ENCODE data around the gene C10orf71.

The C10orf71 gene

DNA sequence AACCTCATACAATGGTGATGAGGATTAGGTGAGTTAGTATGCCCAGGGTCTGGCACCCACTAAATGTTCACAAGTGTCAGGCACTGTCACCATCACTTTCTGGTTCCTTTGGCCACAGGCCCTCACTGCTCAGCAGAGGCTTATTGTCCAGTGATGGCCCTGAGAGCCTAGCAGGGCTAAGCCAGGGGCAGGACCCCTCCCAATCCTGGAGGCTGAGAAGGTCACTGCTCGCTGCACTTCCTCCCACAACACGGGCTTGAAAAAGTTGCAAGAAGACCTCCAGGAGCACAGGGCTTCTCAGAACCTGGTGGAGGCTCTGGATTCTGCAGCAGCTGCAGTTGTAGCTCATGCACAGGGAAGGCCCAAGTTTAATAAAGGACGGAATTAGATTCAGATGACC, 48.9 kb downstream of the C10orf71 start:
- no peak for DNase-seq

DNA sequence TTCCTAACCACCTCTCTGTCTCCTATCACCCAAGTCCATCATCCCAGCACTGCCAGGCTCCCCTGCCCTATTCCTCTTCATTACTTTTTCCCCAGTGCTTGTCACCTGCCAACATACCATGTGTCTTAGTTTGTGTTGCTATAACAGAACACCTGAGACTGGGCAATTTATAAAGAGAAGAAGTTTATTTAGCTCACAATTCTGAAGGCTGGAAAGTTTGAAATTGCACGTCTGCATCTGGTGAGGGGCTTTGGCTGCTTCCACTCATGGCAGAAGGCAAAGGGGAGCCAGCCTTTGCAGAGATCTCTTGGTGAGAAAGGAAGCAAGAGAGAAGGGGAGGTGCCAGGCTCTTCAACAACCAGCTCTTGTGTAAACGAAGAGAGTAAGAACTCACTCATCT, 49.6 kb downstream of the C10orf71 start:
- DNase-seq: no peak

DNA sequence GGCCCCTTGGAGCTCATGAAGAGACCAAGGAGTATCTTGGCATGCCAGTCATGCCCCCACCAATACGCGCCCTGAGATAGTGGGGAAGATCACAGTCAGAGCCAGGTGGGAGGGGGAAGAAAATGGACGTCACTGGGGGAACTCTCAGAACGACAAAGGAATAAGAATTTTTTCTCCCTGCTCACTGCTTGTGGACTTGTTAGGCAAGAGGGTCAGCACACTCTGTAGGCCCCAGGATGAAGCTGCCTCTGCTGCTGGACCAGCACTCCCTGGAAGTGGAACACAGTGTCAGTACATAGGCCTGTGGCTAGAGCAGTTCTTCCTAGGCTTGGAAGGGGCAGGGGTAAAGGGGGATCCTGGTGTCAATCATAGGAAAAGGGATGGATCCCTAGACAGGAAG, 50.4 kb downstream of the C10orf71 start:
- no peak for DNase-seq

DNA sequence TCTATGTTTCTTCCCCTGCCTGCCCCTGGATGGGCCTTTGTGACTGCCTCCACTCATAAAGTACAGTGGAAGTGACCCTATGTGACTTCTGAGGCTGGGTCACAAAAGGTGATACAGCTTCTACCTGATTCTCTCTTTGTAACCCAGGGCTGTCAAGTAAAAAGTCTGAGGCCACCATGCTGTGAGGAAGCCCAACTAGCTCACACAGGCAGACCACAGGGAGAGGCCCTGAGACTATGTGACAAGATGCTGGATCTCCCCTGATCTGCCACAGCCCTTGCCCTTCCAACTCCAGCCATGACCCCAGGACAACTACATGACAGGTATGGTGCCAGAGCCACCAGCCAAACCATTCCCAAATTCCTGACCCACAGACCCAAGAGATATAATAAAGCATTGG, 51.2 kb downstream of the C10orf71 start:
- DNase-seq: no peak

DNA sequence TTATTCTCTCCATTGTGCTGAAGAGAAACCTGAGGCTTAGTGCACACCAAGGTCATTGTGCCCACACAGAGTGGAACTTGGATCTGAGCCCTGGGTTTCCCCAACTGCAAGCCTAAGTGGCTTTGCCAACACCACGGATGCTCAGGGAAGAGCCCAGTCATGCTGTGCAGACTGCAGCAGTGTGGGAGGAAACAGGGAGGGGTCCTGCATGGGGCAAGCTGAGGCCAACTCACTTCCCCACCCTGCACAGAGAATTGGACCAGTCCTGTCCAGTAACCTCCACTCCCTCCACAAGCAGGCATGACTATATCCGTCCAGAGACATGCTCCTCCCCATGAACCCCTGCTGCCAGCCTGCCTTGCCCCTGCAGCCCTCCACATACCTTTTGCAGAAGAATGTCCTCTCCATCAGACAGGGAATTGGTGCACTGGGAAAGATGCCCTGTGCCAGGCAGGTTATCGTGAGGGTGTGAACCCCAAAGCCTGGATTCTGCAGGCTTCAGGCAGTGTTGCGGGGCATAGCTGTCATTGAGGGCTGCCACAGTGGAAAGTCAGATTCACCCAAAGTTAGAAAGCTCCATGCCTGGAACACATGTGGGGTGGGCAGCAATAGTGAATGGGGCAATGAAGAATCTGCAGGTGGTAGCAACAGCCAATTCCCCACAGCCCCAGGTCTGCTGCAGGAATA, 52.0 kb downstream of the C10orf71 start:
- no peak for DNase-seq

DNA sequence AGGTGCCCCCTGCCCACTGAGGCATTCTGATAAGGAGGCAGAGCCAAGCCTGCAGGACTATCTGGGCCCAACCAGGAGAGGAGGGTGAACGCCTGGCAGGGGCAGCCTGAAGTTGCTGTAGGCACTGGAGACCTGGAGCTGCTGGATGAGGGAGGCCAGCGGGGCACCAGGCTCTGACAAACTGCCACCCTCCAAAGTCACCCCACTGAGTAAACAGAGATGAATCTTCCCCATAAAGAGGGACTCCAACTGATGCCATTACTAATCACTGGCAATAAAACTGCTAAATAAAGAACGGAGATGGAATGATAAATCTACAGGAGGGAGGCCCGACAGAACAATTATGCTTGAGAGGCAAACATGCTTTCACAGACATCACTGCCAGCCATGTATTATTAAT, 52.7 kb downstream of the C10orf71 start:
- no peak for DNase-seq

DNA sequence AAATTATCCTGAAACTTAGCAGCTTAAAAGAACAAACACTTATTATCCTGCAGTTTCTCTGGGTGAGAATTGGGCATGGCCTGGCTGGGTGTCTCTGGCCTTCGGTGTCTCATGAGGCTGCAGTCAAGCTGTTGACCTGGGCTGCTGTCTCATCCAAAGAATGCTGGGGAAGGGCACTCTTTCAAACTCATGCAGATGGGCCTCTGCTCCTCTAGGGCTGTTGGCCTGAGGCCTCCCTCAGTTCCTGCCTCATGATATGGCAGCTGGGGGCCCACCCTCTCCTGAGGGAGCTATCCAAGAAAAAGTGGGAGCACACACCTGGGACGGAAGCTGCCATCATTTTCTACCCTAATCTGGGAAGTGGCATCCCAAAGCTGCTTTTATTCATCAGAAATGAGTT, 53.4 kb downstream of the C10orf71 start:
- DNase-seq: no peak

DNA sequence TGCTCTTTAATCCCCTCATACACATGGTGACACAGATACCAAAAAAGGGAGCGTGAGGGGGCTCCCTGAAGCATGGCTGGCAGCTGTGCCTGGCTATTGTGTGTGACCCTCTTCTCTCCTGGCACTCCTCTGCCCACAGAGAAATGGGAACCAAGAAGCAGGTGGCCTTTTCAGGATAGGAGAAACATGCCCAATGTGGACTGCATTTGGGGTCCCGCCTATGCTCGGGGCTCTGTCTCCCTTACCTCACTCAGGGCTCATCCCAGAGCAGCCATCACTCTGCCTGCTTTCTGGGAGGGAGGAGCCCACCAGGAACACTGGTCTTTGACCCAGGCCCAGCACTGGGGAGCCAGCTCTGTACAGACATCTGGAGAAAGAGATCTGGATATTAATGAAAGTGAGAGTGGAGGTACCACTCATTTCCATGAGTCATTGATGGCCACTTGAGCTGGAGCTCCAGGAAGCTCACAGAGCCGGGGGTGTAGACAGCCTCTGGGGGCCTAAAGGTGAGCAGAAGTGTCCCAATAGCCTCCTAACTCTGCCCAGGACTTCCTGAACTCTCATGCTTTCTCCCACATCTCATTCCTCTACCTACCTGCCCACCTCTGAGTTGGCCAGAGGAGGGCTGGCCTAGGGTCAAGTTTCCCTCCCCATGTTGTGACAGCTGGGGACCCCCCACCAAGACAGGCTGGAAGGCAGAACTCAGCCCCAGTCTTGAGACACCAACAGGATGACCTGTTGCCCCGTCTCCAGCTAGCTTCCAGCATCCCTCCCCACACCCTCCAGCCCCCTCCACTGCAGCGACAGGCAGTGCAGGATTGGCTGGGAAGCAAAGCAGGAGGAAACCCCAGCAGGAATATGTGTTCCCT, 54.3 kb downstream of the C10orf71 start:
- DNase-seq: no peak

DNA sequence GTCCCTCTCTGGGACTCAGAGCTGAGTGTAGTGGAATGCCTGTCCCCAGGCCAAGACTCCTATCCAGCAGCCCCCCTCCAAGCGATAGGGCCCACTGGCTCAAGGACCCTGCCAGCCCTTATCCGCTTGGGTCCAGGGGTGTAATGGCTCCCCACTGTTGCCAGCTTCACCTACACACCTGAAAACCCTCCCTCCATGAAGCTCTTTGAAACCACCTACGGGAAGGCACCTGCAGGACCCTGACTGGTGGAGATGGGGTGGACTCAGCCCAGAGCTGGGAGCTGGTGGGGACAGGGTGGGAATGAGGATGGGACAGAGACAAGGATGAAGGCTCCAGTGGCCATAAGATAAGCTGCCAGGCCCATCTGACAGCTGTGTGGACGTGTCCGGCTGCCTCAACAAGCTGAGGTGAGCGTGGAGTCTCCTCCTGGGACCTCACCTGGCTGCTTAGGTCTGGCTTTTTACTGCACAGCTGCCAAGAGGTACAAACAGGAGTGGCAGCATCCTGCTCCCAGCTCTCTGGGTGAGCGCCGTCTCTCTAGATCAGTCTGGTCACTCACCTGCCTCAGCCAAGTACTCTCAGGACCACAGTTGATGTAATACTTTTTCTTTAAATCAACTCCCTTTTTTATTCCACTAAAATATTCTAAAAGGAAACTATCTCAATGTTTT, 55.1 kb downstream of the C10orf71 start:
- no peak for DNase-seq

DNA sequence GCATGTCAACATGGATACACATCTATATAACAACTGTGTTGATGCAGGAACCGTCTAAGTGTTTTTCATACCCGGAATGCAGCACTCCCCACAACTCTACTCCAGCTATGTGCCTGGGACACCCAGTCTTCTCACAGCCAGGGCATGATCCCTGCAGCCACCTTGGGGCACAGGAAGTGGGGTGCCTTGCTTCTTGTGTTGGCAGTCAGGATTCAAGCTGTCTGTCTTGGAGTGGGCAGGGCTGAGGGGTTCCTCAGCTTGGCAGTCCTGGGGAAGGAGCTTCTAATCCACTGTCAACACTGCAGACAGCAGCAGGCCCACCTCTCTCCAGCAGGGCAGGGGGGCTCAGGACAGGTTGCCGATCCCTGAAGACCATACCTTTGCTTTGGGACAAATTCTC, 55.6 kb downstream of the C10orf71 start:
- no peak for DNase-seq

DNA sequence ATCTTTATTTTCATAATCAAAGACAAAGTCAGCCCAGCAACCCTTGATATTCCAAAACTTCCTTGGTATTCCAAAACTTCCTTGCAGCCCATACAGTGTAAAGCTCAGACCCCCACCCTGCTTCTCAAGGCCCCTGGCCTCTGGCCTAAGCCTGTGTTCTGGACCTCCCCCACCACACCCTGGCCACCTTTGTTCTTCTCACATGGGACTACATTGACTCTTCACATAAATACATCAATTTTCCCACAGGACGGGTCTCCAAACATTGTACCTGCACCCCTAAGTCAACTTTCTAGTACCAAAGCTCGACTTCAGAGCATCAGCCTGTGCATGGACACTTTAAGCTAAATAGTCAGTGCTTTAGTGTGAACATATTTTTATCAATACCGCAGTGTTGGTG, 56.3 kb downstream of the C10orf71 start:
- no peak for DNase-seq

DNA sequence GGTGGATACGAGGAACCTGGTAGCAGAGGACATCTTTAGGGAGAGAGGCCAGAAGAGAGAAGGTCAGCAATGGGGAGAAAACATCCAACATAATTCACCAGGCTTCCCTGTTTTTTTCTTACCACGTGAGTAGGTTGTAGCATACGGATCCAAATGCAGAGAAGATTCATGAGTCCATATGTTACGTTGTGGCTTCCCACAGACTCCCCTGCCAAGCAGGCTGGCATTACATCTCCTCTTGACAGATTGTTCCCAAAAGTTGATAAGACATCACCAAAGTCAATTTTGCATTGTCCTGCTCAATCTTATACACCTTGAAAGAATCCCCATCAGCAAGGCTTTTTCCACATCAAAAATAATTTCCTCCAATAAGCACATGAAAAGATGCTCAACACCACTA, 57.2 kb downstream of the C10orf71 start:
- no peak for DNase-seq

DNA sequence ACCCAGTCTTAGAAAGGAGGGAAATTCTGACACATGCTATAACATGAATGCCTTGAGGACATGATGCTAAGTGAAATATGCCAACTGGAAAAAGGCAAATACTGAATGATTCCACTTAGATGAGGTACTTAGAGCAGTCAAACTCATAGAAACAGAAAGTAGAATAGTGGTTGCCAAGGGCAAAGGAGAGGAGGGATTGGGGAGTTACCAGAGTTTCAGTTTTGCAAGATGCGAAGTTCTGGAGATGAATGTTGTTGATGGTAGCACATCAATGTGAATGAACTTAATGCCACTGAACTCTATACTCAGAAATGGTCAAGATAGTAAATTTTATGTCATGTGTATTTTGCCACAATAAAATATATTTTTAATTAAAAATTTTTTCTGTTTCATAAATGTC, 58.0 kb downstream of the C10orf71 start:
- DNase-seq: no peak

DNA sequence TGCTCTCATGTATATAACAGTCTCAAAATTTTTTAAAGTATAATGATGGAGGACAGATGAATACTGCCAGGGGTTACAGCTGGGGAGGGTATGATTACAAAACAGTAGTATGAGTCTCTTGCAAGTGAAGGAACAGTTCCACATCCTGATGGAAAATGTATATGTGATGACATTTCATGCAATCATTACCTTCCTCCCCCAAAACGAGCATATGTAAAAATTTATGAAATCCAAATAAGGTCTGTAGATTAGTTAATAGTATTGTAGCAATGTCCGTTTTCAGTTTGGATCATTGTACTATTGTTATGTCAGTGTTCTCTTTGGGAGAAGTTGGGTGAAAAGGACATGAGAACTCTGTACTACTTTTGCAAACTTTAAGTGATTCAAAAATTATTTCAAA, 58.9 kb downstream of the C10orf71 start:
- no peak for DNase-seq

DNA sequence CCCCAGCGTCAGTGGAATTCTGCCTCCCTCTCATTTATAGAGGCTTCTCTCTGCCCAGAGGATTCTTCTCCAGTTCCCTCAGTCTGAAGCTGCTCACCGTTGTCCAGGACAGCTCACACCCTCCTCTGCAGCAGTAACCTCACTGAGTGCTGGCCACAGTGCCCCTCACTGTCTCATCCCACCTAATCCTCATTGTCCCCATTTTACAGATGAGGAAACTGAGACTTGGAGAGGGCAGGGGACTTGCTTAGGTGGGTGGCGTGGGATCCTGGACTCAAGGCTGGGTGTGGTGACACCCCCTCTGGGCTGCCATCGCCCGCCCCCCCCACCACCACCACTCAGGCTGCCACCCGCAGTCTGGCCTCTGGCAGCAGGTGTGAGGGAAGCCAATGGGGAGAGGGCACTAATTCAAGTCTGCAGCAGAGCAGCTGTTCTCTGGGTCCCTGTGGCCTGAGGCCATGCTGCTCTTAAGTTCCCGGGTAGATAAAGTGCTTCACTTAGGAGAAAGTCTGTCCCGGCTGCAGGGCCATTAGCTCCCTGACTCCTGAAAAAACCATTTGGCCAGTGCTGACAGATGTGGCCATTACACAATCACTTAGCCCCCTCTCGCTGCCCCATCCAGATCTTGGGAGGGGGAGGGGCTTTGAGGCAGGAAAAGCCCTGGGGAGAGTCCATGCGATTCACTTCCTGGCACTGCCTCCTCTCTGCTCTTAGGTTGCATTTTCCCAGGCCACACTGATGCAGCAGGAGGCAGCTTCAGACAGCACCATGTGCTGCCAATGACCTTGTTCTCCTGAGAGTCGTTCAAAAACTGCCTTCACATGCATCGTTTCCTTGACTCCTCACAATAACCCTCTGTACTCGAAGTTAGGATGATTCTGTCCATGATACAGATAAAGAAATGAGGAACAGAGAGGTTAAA, 60.6 kb downstream of the C10orf71 start:
- DNase-seq: no peak

DNA sequence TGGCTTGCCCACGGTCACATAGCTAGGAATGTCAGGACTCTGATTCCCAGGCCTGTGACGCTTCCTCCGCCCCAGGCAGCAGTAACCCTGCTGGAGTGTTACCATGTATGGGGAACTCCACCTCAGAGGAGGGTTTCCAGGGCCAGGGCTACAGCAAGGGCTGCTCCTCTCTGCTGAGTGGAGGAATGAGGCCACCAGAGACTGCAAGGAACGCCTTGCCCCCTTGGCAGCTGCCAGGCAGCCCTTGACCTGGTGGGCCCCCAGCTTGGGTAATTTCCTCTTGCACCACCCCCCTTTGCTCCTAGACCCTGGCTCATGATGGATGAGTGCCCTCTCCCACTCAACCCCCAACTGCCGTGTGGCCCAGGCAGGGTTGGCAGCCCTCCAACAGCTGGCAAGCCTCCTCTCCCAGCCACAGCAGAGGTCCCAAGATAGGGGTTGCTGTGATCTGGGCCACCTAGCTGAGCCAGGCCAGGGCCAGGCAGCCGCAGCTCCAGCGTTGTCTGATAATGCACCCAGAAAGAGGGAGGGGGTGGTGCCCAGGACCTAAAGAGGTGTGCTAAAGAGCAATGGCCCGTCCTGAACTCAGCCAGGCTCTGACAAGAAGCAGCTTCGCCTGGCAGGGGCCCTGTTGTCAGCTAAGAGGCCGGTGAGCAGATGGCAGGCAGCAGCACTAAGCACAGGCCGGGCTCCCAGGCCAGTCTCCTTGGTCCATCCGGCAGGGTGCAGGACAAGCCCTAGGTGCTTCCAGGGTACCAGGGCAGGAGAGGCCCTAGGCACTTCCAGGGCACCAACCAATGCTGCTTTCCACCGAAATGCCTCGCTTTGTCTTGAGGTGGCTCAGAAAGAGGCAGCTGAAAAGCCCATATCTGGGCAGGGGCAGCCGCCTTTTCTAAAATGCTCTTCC, 61.6 kb downstream of the C10orf71 start:
- DNase-seq: no peak

DNA sequence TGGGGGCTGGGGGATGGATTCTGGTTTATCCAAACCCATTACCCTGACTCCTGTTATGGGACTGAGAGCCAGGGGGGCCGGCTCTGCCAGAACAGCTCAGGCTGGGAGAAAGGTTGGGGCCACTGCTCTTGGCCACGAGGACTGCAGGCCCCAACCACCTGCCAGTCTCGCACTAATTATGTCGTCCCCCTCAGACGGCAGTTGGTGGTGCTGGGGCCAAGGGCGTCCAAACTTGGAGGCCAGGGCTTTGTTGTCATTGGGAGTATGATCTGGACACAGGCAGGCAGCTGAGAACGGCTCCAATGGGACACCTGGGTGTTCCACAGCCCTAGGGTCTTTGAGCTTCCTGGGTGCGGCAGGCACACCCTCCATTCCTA, 62.2 kb downstream of the C10orf71 start:
- DNase-seq: no peak

DNA sequence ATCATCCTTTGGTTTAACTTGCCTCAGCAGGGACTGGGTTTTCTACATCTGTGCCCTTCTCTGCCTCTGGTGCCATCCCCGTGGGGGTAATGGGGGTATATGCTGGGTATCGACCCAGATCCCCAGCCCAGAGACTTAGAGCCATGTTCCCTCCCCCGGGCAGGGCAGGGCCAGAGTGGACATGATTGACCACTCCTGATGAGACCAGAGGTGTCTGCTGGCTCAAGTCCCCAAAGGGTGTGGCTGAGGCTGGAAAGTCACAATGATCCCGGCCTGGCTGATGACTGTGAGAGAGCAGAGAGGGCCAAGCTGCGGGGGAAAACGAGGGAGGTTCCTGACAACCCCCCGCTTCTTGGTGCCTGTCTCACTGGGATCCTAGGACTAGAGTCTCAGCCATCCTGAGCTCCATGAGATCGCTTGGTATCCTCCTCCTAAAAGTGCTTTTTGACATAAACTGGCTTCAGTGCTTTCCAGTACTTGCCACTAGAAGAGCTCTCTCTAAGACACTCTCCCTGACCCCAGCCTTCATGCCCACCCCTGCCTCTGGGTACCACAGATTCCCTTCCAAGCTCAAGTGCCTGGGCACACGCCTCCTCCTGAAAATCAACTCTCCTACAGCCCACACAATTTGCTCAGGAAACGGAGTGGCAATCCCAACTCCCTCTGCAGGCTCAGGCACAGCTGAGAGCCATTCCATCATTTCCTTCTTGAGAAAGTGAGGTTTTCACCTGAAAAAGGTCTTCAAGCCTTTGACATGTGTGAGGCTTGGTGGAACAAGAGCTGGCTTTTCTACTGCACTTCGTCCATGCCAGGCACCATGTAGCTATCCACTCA, 63.0 kb downstream of the C10orf71 start:
- DNase-seq: no peak

DNA sequence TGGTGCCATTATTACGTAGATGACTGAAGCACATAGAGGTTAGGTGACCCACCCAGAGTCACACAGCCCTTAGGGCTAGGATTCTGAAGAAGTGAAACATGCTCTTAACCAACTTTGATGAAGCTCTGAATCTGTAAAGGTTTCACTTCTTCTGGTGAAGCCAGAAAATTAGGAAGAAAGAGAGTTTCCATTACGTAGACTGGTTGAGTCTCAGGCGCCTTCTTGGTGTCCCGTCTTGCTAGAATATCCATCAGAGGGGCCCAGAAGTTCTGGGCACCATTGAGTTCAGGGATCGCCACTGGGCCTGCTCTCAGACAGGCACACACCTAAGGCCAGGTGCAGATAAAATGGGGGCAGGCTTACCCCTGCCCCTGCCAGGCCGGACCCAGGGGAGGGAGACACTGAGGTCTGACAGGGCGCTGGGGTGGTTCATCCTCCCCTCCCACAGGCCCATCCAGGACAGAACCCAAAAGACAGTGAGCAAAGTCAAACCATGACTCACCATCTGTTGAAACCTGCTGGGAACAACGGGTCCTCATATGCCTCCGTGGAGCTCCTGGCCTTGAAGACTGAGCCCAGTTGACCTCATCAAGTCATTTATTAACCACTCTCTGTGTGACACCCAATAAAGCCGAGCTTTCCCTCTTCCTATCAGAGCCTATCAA, 63.8 kb downstream of the C10orf71 start:
- DNase-seq: no peak

DNA sequence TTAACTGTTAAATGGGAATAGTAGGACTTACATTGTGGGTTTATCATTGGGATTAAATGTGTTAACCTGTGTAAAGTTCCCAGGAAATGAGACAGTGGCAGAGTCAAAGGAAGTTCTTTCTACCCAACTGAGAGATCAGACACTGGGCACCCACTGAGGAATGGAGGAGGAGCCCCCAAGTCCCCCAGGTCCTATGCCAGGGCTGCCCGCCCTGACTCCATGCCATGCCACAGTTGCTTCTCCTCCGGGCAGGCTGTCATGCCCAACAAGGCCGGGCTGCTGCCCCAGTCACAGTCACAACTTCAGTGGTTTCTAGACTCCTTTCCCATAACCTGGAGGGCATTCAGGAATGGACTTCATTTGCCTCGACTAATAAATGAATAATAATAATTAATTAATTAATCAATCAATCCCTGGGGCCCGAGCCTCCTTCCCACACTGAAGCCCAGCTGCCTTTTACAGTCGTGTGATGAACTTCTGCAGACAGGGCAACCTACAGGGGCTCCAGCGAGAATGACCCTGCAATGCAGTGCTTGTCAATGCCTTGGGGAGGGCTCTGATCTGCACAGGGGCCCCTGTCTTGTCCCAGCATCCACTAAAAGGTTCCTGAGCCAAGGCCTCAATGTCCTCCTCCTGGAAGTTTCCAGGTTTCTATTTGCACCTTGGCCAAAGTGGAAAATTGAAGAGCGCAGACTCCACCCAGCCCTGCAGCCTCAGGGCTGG, 64.5 kb downstream of the C10orf71 start:
- DNase-seq: no peak

All from activated CD4-positive, alpha-beta T cell treated with anti-CD3 and anti-CD28 coated beads, Interleukin-2, amount 50 U/mL, for 4 hours (primary cell).